HG03521 (cell line): ENCODE data around the gene MRPL12.
"Not testable (repeated sequence)": the region's sequence is repeated elsewhere in the genome, so short reads cannot be mapped to it uniquely, and the experiment has no call there.

Experiments used
- ATAC-seq: cut with Tn5 transposase; IDR thresholded peaks from one replicate; pipeline ENCODE4 v1.9.1; 2021; ENCODE audit warnings: mild to moderate bottlenecking, moderate library complexity; ENCODE audit not compliant: unreplicated experiment

The MRPL12 gene

DNA sequence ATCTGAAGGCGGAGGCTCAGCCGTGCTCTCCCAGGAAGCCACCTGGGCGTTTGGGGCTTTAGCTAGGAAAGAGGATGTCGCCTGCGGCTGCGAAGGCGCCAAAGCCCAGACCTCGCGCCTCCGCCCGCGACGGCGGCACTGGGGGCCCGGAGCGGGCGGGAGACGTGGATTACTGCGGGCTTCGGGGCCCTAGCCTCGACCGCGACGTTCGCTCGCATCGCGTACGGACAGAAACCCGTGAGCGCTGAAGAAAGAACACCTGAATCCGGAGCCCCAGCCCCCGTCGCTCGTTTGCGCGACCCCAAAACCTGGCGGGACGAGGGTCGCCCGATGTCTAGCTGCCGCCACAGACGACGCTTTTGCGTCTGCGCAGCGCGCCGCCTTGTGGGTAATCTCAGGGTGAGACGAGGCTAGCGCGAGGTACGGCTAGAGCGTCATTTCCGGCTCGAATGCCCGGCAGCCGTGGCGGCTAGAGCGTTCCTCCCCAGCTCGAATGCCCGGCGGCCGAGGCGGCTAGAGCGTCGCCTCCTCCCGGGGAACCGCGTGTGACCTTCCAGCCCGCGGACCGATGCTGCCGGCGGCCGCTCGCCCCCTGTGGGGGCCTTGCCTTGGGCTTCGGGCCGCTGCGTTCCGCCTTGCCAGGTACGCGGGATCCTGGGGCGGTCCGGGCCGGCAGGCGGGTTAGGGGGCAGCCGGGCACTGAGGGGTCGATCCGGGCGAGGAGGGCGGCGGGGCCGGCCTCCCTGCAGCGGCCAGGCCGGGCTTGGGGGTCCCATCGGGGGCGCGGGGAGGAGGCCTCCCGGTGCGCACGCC lies at the start of gene MRPL12:
Gene MRPL12 (plus strand): TSS at position 434 of the 813 bp plus-strand sequence. CDS start 135 bp downstream, at position 569.
- ATAC-seq, result peak; percentile 84

DNA sequence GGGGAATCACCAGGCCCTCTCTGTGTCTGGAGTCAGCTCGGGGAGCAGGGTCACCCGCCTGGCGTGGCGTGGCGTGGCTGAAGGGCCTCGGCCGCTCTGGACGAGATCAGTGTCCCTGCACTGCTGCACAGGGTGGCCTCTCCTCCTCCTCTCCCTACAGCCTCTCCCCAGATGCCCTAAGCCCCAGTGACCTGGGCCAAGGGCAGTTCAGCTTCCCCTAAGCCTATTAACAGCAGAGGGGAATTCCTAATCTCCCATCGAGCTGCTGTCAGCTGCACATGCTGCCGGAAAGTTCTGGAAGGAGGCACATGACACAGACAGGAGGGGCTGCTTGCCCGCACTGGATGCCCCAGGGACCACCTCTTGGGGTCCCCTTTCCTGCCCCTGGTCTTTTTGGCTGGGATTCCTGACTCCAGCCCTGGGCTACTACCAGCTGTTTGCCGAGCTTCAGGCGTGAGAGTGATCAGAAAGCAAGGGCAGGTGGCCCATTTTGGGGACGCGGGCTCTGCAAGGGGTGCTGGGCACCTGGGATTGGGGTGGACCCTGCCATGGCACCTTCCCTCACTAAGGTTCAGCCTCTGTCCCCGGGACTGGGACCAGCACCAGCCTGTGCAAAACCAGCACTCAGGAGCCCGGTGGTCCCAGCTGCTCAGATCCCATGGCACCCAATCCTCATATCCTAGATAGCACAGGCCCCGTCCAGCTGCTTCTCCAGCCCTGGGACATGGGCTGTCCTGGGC lies 47.6 kb upstream of the MRPL12 start:
- no peak for ATAC-seq

DNA sequence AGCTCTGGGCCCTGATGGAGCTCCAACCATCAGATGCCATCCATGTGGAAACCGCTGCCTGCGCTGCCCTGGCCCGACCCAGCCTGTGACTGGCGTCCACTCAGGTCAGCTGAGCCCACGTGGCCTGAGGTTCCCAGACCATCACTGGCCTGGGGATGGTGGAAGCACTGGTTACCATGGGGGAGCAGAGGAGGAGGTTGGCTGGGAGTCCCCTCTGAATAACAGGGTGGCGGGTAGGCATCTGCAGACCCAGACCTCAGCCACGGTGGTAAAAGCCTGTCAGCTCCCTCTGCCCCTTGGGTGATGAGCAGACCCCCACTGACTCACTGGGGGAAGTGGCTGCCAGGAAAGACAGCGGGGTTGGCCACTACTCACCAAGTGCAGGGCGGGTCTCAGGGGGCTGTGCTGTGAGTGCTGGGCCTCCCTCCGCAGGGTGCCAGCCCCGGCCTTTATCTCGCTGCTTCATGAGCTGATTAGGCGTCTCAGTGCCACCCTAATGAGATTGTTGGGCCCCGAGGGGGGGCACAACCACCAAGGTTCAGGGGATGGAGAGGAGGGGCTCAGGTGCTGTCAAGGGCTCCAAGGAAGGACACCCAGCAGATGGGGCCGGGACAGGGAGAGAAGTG lies 46.9 kb upstream of the MRPL12 start, which contains the start of gene PDE6G:
Gene PDE6G (minus strand): TSS at position 425 of the 626 bp plus-strand sequence. CDS start 3,237 bp downstream, outside the sequence.
- ATAC-seq, result no peak

DNA sequence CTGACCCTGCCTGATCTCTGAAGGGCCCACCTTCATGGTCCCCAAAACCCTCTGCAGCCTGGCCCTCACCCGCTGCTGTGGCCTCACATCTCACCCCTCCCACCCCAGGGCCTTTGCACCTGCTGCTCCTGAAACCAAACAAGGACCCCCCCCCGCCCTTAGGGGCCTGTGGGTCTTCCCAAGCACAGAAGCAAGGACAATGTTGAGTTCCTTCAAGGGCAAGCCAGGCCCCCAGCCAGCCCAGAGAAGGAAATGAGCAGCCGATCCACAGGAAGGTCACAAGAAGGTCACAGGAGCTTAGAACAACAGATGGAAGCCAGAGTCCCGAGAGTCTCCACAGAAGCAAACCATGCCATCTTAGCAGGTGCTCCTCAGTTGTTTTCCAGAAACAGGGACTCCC lies 46.3 kb upstream of the MRPL12 start:
- no peak for ATAC-seq

DNA sequence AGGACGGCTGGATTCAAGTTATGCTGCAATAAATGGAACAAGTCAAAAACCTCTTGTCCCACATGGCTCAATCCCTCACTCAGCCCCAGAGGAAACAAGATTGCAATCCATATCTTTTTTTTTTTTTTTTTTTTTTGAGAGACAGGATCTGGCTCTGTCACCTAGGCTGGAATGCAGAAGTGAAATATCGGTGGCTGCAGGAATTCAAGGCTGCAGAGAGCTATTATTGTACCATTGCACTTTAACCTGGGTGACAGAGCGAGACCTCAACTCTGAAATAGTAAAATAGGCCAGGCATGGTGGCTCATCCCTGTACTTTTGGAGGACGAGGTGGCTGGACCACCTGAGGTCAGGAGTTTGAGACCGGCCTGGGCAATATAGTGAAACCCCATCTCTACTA lies 44.1 kb upstream of the MRPL12 start:
- ATAC-seq, result no peak

DNA sequence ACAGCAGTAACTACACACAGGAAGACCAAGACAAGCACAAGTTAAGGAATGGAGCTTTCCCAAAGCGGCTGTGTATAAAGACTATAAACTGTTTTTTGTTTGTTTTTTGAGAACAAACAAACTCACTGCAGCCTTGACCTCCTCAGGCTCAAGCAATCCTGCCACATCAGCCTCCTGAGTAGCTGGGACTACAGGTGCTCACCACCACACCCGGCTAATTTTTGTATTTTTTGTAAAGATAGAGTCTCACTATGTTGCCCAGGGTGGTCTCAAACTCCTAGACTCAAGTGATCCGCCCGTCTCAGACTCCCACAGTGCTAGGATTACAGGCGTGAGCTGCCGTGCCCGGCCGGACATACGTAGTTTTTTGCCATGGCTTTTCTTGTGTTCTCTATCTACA lies 42.7 kb upstream of the MRPL12 start:
- no peak for ATAC-seq

DNA sequence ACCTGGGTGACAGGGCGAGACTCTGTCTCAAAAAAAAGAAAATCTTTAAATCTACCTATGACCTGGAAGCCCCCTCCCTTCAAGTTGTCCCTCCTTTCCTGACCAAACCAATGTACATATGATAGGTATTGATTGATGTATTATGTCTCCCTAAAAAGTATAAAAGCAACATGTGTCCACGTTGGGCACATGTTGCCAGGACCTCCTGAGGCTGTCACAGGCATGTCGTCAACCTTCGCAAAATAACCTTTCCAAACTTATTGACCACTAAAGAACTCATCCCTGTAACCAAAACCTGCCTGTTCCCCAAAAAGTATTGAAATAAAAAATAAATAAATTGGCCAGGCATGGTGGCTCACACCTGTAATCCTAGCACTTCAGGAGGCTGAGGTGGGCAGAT lies 41.2 kb upstream of the MRPL12 start:
- ATAC-seq, result no peak

DNA sequence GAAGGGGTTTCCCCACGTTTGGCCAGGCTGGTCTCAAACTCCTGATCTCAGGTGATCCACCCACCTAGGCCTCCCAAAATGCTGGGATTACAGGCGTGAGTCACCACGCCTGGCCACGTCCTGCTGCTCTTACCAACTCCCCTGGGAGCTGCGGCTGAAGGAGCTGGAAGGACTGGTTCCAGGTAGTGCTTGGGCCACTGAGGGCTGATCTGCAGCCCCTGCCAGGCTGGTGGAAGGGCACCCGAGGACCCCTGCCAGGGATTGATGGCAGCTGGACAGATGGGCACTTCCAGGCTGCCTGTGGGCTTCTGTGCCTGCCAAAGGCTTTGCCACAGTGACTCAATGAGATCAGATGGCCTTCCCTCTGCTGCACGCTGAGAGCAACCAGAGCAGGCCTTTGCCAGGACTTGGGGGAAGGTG lies 39.1 kb upstream of the MRPL12 start:
- no peak for ATAC-seq

DNA sequence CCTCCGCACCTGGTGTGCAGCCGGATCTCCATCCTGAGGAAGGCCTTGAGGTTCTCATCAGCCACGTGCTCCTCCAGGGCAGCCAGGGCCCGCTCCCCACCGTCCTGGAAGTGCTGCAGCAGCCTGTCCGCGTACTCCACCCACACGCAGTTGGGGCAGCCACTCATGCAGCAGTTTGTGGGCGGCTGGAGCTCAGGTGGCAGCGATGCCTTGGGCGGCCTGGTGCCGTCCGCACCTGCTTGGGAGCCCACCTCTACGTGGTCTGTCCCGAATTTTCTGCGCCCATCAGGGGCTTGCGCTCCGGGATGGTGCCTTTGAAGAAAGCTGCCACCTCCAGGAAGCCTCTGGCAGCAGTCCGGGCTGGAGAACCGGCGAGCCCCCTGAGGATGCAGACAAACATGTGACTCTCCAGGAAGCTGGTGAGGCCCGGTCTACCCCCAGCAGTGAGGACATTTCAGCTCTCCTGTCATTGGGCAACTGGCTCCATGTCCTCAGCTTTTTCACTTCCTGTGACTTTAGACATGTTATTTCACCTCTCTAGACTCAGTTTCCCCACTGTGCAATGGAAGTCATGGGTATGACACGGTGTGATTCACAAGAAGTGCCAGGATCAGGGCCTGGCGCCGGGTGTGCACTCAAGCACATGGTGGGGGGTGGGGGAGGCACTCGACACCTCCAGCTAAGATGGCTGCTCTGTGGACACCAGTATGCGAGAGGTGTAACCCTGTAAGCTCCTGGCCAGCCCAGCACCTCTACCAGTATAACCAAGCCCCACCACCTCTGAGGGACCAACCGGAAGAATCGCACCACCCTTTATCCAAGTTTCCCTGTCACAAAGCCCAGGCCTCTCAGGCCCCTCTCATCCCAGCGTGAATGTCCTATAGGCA lies 37.7 kb upstream of the MRPL12 start:
- no peak for ATAC-seq

DNA sequence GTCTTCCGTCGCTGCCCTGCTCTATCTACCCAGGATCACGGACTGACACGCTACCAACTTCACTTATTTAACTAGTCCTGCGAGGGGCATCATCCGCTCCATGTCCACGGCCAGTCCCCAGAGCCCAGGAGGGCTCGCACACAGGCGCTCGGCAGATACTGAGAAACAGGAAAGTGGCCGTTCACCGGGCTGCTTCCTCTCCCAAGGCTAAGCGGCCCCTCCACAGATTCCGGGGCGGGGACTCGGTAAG lies 37.1 kb upstream of the MRPL12 start:
- ATAC-seq, result no peak

DNA sequence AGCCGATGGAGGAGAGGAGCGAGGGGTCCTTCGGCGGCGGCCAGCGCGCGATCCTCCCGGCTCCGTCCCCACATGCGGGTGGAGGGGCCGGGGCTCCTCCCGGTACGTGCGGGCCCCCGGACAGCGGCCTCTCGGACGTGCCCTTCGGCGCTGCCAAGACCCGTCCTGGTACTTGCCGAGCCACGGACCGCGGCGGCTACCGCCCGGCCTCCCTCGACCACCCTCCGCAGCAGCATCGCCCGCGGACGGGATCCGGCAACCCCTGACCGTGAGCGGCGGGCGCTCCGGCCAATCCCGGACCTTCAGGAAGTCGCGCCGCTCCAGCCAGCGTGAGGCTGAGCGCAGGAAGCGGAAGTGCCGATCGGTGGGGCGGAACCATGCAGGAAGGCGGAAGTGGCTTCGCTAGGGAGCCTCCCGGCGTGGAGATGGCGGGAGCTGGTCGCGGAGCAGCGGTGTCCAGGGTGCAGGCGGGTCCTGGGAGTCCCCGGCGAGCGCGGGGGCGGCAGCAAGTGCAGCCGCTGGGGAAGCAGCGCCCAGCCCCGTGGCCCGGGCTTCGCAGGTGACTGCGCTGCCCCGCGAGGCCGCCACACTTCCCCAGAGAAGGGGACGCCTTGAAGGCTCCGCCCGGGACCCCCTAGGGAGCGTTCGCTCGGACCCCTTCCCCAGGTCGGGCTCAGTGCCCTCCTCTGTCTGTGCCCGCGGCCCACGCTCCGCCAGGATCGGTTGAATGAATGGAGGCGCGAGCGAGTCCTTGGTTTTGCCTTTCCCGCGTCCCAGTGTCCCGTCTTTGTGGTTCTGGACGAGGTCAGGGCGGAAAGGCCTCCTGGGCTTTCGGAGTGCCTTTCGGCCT lies 36.6 kb upstream of the MRPL12 start, which contains the start of the genes CCDC137 and OXLD1:
Gene CCDC137 (plus strand): TSS at position 396 of the 850 bp plus-strand sequence. CDS start 30 bp downstream, at position 426.
Gene OXLD1 (minus strand): TSS at position 264 of the 850 bp plus-strand sequence. CDS start 28 bp downstream, at position 236.
- ATAC-seq, result peak; percentile 92

DNA sequence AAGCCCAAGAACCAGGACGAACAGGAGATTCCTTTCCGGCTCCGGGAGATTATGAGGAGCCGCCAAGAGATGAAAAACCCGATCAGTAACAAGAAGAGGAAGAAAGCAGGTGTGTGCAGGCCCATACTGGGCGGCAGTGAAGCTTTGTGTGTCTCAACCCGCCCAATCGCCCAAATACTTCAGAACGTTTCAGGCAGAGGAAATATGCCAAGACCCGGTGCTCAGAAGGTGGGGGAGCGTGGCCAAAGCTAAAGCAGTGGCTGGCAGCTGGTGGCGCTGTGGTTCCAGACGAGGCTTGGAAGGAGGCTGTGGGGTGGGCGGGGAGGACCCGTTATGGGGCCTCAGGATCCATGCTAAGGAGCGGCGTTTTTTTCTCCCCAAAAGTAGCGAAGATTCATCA lies 35.4 kb upstream of the MRPL12 start:
- ATAC-seq, result no peak

DNA sequence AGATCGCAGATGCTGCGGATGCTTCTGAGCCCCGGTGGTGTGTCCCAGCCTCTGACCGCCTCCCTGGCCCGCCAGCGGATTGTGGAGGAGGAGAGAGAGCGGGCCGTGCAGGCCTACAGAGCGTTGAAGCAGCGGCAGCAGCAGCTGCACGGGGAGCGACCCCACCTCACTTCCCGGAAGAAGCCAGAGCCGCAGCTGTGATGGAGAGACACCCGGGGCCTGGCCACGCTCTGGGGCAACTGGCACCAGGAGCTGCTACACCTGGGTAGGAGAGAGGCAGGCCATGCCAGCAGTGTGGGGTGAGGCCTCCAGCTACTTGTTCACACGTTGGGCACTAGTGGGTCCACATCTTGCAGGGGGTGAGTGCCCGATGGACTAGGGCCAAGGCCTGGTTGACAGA lies 30.7 kb upstream of the MRPL12 start:
- ATAC-seq, result no peak

DNA sequence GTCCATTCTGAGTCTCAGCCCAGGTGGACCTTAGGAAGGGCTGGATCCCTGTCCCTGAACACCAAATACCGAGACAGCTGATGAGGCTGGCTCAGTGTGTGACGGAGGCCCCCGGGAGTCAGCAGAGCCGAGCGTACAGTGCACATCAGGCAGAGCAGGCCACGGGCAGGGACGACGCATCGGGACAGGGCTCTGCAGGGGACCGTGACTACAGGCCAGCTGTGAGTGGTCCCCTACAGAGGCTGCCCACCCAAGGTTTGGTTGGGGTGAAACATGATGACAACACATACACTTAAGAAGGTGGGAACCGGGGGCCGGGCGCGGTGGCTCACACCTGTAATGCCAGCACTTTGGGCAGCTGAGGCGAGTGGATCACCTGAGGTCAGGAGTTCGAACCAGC lies 30.2 kb upstream of the MRPL12 start:
- ATAC-seq, result no peak

DNA sequence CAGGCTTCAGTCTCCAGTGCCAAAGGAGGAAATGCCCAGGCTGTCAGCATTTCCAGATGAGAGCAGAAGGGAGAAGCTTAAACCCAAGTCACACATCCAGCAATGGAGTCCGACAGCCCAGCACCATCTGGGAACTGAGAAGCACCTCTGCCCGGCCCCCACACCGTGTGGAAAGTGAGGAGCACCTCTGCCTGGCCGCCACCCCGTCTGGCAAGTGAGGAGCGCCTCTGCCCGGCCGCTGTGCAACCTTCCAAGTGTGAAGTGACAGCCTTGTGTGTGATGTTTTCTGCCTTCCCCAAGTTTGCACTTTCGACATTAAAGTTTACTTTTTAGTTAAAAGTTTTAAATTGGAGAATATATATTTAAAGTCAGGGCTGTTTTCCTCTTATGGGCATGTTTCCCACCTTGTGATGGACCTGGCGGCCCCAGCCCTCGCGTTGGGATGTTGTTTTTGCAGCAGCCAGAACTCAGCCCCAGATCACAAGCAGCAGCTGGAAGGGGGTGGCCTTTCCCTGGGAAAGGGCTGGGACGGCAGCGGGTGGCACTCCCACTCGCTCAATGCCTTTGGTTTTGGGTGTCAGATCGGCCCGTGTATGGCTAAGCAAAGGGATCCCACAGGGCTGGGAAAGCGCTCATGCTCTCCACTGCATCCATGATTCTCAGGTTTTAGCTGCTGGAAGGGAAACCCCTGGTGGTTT lies 29.5 kb upstream of the MRPL12 start:
- no peak for ATAC-seq

DNA sequence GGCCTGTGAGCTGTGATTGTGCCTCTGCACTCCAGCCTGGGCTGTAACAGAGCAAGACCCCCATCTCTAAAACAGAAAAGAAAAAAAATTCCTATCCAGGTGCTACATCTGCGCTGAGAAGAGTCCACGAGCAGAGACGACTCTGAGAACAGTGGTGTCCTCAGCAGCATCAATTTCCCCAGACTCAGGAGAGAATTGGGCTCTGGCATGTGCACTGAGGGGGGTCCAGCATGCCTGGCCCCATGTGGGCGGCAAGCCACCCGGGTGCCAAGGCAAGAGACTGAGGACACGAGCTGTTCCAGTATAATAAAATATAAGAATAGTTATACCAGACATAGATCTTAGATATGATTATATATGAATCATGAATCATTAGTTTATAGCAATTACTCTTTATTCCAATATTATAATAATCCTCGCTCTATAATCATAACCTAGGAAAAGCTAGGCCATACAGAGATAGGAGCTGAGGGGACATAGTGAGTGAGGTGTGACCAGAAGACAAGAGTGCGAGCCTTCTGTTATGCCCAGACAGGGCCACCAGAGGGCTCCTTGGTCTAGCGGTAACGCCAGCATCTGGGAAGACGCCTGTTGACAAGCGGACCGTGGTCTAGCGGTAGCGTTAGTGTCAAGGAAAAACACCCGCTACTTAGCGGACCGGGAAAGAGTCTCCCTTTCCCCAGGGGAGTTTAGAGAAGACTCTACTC lies 27.5 kb upstream of the MRPL12 start:
- not testable (repeated sequence) for ATAC-seq

DNA sequence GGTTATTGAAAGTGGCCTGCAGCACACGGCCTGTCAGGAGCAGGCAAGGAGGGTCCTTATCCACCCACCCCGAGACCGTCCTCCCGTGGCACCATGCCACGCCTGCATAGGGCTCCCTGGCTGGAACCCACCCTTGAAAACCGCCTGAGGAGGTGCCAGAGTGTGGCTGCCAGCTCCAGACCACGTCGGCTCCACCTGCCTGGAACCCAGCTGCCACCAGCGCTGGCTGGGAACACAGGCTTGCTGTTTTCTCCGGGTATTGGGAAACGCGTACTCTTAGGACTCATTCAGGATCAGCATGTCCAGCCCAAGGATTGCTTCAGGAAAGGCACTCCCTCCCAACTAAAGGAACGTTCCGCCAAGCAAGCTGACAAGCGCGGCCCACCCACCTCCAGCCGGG lies 26.3 kb upstream of the MRPL12 start:
- ATAC-seq, result no peak

DNA sequence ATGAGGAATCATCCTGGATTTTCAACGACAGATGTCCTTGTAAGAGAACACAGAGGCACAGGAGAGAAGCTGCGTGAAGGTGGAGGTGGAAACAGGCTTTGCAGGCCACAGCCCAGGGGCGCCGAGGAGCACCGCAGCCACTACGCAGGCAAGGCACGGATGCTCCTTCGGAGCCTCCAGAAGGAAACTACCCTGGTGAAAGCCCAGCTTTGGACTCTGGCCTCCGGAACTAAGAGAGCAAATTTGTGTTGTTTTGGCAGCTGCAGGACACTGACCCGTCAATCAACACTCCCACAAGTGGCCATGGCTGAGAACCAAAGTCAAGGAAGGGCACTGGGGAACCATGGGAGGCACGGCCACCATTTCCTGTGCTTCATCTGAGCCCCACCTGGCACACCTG lies 23.0 kb upstream of the MRPL12 start:
- ATAC-seq, result no peak

DNA sequence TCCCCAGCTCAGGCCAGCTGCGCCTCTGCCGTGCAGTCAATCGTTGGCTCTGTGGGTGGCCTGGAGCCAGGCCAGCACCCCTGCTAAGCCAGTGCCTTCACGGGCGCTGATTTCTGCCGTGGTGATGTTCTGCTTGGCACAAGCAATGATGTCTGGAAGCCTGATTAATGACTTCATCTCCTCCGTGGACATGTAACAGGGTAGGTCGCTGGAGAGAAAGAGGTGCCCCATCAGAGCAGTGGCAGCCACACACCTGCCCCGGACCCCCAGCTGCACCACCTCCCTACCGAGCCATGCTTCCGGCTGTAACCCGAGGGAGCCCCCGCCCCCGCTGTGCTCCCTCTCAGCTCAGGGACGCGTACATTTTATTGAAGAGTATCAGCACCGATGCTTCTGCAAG lies 21.5 kb upstream of the MRPL12 start:
- ATAC-seq, result no peak
